H9 (cell line): ENCODE data around the gene MRPL34. TPM values are rescaled to one million over a fixed set of nuclear protein-coding genes. Genes with fewer than 3 reads are reported as not detected.

Experiments used
- DNase-seq: peaks from one replicate; pipeline ENCODE4 v3.0.0-alpha.2; 2017
- H2AFZ ChIP-seq: one replicate; pipeline ENCODE4 v1.6.1; 2013; ENCODE audit warnings: mild to moderate bottlenecking, low read length, control low read depth, moderate library complexity
- H2AK5ac ChIP-seq: 2 replicates; pipeline ENCODE4 v1.6.1; 2013; ENCODE audit warnings: low read length, control low read depth, mixed read lengths; ENCODE audit not compliant: insufficient read length
- H2BK120ac ChIP-seq: one replicate; pipeline ENCODE4 v1.6.1; 2013; ENCODE audit warnings: low read depth, mild to moderate bottlenecking, low read length, control low read depth, inconsistent platforms; ENCODE audit not compliant: poor library complexity, severe bottlenecking
- H2BK12ac ChIP-seq: 2 replicates; pipeline ENCODE4 v1.6.1; 2013; ENCODE audit warnings: low read length, control low read depth, mixed read lengths, low read depth; ENCODE audit not compliant: insufficient read length
- H2BK15ac ChIP-seq: 2 replicates; pipeline ENCODE4 v1.6.1; 2013; ENCODE audit warnings: low read depth, low read length, control low read depth
- H2BK20ac ChIP-seq: one replicate; pipeline ENCODE4 v1.6.1; 2013; ENCODE audit warnings: low read depth, mild to moderate bottlenecking, low read length, control low read depth, inconsistent platforms; ENCODE audit not compliant: poor library complexity, severe bottlenecking
- H2BK5ac ChIP-seq: 2 replicates; pipeline ENCODE4 v1.6.1; 2013; ENCODE audit warnings: low read length, control low read depth, mixed read lengths; ENCODE audit not compliant: insufficient read length
- H3K14ac ChIP-seq: 2 replicates; pipeline ENCODE4 v1.6.1; 2013; ENCODE audit warnings: low read length, control low read depth; ENCODE audit not compliant: insufficient read depth
- H3K18ac ChIP-seq: 2 replicates; pipeline ENCODE4 v1.6.1; 2013; ENCODE audit warnings: low read depth, mild to moderate bottlenecking, mixed read lengths, low read length, control low read depth; ENCODE audit not compliant: insufficient read length
- H3K23ac ChIP-seq: 2 replicates; pipeline ENCODE4 v1.6.1; 2013; ENCODE audit warnings: low read length, control low read depth, mixed read lengths, low read depth; ENCODE audit not compliant: insufficient read length
- H3K23me2 ChIP-seq: 2 replicates; pipeline ENCODE4 v1.6.1; 2013; ENCODE audit warnings: low read depth, mild to moderate bottlenecking, mixed read lengths, low read length, control low read depth; ENCODE audit not compliant: insufficient read length, poor library complexity, severe bottlenecking
- H3K27ac ChIP-seq: 2 replicates; pipeline ENCODE4 v1.5.1; 2013; ENCODE audit warnings: low read length, control low read depth, mixed read lengths, low read depth; ENCODE audit not compliant: insufficient read length
- H3K27me3 ChIP-seq: 2 replicates; pipeline ENCODE4 v1.6.1; 2013; ENCODE audit warnings: low read length, control low read depth, inconsistent platforms; ENCODE audit not compliant: insufficient read depth
- H3K4ac ChIP-seq: 2 replicates; pipeline ENCODE4 v1.6.1; 2013; ENCODE audit warnings: low read depth, mild to moderate bottlenecking, control low read depth, inconsistent platforms, low read length, moderate library complexity
- H3K4me1 ChIP-seq: 2 replicates; pipeline ENCODE4 v1.6.1; 2013; ENCODE audit warnings: low read length, control low read depth, inconsistent platforms; ENCODE audit not compliant: insufficient read depth
- H3K4me2 ChIP-seq: 2 replicates; pipeline ENCODE4 v1.6.1; 2013; ENCODE audit warnings: low read length, control low read depth, mixed read lengths; ENCODE audit not compliant: insufficient read length, insufficient read depth
- H3K56ac ChIP-seq: 2 replicates; pipeline ENCODE4 v1.6.1; 2013; ENCODE audit warnings: low read depth, mild to moderate bottlenecking, mixed read lengths, low read length, control low read depth; ENCODE audit not compliant: insufficient read length
- H3K79me1 ChIP-seq: 2 replicates; pipeline ENCODE4 v1.6.1; 2013; ENCODE audit warnings: low read depth, mild to moderate bottlenecking, moderate library complexity, low read length, control low read depth, inconsistent platforms; ENCODE audit not compliant: insufficient read depth, poor library complexity, severe bottlenecking
- H3K79me2 ChIP-seq: 2 replicates; pipeline ENCODE4 v1.6.1; 2013; ENCODE audit warnings: low read length, control low read depth, inconsistent platforms; ENCODE audit not compliant: insufficient read depth
- H3K9ac ChIP-seq: 2 replicates; pipeline ENCODE4 v1.6.1; 2013; ENCODE audit warnings: low read length, control low read depth, mixed read lengths; ENCODE audit not compliant: insufficient read length; ENCODE audit errors: extremely low read depth
- H3K9me3 ChIP-seq: one replicate; pipeline ENCODE4 v1.6.1; 2013; ENCODE audit warnings: low read depth, low read length, inconsistent platforms; ENCODE audit not compliant: control insufficient read depth
- H3T11ph ChIP-seq: one replicate; pipeline ENCODE4 v1.6.1; 2013; ENCODE audit warnings: mild to moderate bottlenecking, low read length, control low read depth, inconsistent platforms
- H4K20me1 ChIP-seq: one replicate; pipeline ENCODE4 v1.6.1; 2013; ENCODE audit not compliant: control insufficient read depth, insufficient read length, insufficient read depth
- H4K5ac ChIP-seq: 2 replicates; pipeline ENCODE4 v1.6.1; 2013; ENCODE audit warnings: low read depth, mild to moderate bottlenecking, mixed read lengths, low read length, control low read depth; ENCODE audit not compliant: insufficient read length
- H4K8ac ChIP-seq: replicated peaks from 2 replicates; pipeline ENCODE4 v1.6.1; 2013; ENCODE audit warnings: low read length, control low read depth, mixed read lengths, low read depth; ENCODE audit not compliant: insufficient read length
- H4K91ac ChIP-seq: 2 replicates; pipeline ENCODE4 v1.6.1; 2013; ENCODE audit warnings: low read depth, mild to moderate bottlenecking, moderate library complexity, mixed read lengths, low read length, control low read depth; ENCODE audit not compliant: insufficient read length
- H3K27ac Mint-ChIP-seq, 3 experiments: 2 replicates in 2 of 3; 3 replicates in 1 of 3; pipeline ENCODE4 v1.8.0; 2020 to 2021; ENCODE audit warnings: mixed read lengths in 3 of 3, mild to moderate bottlenecking in 1 of 3, moderate library complexity in 1 of 3
- H3K27me3 Mint-ChIP-seq: 2 replicates; pipeline ENCODE4 v1.8.0; 2021; ENCODE audit warnings: low read depth, mild to moderate bottlenecking, moderate library complexity, mixed read lengths
- H3K36me3 Mint-ChIP-seq, 3 experiments: 2 replicates in 2 of 3; 3 replicates in 1 of 3; pipeline ENCODE4 v1.8.0; 2020 to 2021; ENCODE audit warnings: low read depth in 3 of 3, mixed read lengths in 3 of 3; ENCODE audit not compliant: insufficient read depth in 1 of 3
- H3K4me1 Mint-ChIP-seq, 2 experiments: 2 replicates each; pipeline ENCODE4 v1.8.0; 2020; ENCODE audit warnings: mixed read lengths in 2 of 2
- H3K4me3 Mint-ChIP-seq, 2 experiments: 2 replicates in 1 of 2; 3 replicates in 1 of 2; pipeline ENCODE4 v1.8.0; 2020 to 2021; ENCODE audit warnings: mild to moderate bottlenecking in 2 of 2, mixed read lengths in 2 of 2, moderate library complexity in 1 of 2
- H3K9me3 Mint-ChIP-seq, 2 experiments: 2 replicates in 1 of 2; 3 replicates in 1 of 2; pipeline ENCODE4 v1.8.0; 2020; ENCODE audit warnings: mild to moderate bottlenecking in 2 of 2, mixed read lengths in 2 of 2, moderate library complexity in 1 of 2
- CTCF ChIP-seq: fragments of 200-600 bp; sonication (generic); conservative IDR thresholded peaks from 3 replicates; pipeline ENCODE4 v1.8.0; 2021; ENCODE audit warnings: antibody characterized with exemption, mild to moderate bottlenecking
- WGBS: extraction: QIAGEN DNeasy Blood & Tissue Kit; methylation state at CpG from one replicate; pipeline ENCODE4 v1.1.7; 2013; ENCODE audit warnings: missing lambda C conversion rate, low lambda C conversion rate, mixed read lengths; ENCODE audit not compliant: insufficient read length; ENCODE audit errors: extremely low coverage; 5-methylcytosine and 5-hydroxymethylcytosine counted together
- total RNA-seq: library from RNA; stranded (reverse); gene quantifications from 2 replicates; pipeline ENCODE4 v1.2.1, GENCODE V29; 2021

MRPL34 gene
- total RNA-seq, 1 experiment from 2014 or later = 84.6 TPM

GRCh38 chr19:17296976-17297375, 8.7 kb upstream of the MRPL34 start:
- no CpG with 5 or more reads among the region's 6 CpGs for WGBS
- no peak overlapping the region for H3K18ac ChIP-seq

More at GRCh38 chr19:17296976-17297375, 8.7 kb upstream of the MRPL34 start:
- Histone ChIP-seq H3K4ac (no peak overlapping the region), H3K23me2 (no peaks in the 10 kb centered on the region), H4K8ac (no peak overlapping the region), H4K5ac (no peak overlapping the region), H3K23ac (no peak overlapping the region), H3K4me1 (no peaks in the 10 kb centered on the region; the same call in 1 of the 2 replicates), H3K4me2 (no peak overlapping the region), H3K79me1 (no peaks in the 10 kb centered on the region), H3K56ac (no peak overlapping the region), H2BK20ac (no peak overlapping the region), H3K14ac (no peak overlapping the region), H3K9me3 (no peaks in the 10 kb centered on the region), H4K20me1 (no peaks in the 10 kb centered on the region), H3K9ac (no peak overlapping the region), H2BK5ac (no peak overlapping the region), H3K79me2 (no peaks in the 10 kb centered on the region), H2BK12ac (no peak overlapping the region), H4K91ac (no peak overlapping the region), H3K27me3 (no peaks in the 10 kb centered on the region), H2BK15ac (no peak overlapping the region), H3K27ac (no peak overlapping the region), H2AFZ (no peak overlapping the region), H3T11ph (no peak overlapping the region), H2BK120ac (no peak overlapping the region), H2AK5ac (no peak overlapping the region)
- H3K27me3 Mint-ChIP-seq = no peaks in the 10 kb centered on the region
- no peak for DNase-seq
- H3K4me3 Mint-ChIP-seq = no peak overlapping the region
- peaks cover 5 to 15% of the 10 kb centered on the region in 2 experiments for H3K4me1 Mint-ChIP-seq
- H3K9me3 Mint-ChIP-seq = peaks cover 4% of the 10 kb centered on the region in 2 experiments; a peak in 3 of 5 replicates
- H3K36me3 Mint-ChIP-seq = peaks cover 20 to 34% (median 28%) of the 10 kb centered on the region in 3 experiments
- H3K27ac Mint-ChIP-seq = peak overlapping the region in 2 of 3 experiments; percentile 58 to 68; a peak in 1 of 7 replicates
- TF ChIP-seq CTCF = no peak
